T47D (cell line): ENCODE data around the gene RALA.
A peak's percentile ranks its signal among the peaks of the same experiment; 100 is the strongest.

ENCODE experiments used
- DNase-seq, 2 experiments: peaks; one replicate each; pipeline versions ENCODE4 v3.0.0 to v3.0.0-alpha.2; 2011 to 2012; ENCODE audit warnings: low read depth in 1 of 2, low spot score in 1 of 2
- JUND ChIP-seq: IDR thresholded peaks from 2 replicates; pipeline ENCODE4 v1.6.1; 2012; ENCODE audit warnings: low read depth
- in situ Hi-C: cut with HindIII; loops from 2 replicates; pipeline ENCODE4 v1.10.0; 2016; ENCODE audit warnings: low sequenced_read_pairs, low pct_unique_long_range_greater_than_20kb

Gene RALA, protein sequence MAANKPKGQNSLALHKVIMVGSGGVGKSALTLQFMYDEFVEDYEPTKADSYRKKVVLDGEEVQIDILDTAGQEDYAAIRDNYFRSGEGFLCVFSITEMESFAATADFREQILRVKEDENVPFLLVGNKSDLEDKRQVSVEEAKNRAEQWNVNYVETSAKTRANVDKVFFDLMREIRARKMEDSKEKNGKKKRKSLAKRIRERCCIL

GRCh38 chr7:39623047-39623731 is at the start of gene RALA:
Gene RALA, plus strand, starts transcription at chr7:39623572. Its CDS starts 63,096 bp downstream, at chr7:39686668.
- in situ Hi-C loops: no loop called here
- TF ChIP-seq JUND: no peak
- DNase-seq: peak; percentile 96

GRCh38 chr7:39574673-39575349 is 48.6 kb upstream of the RALA start:
- TF ChIP-seq JUND: no peak
- in situ Hi-C loops: loop anchor here (25.0 kb wide), 1 partner anchor 162 kb away; no protein-coding TSS in a partner anchor
- DNase-seq: no peak

DNA sequence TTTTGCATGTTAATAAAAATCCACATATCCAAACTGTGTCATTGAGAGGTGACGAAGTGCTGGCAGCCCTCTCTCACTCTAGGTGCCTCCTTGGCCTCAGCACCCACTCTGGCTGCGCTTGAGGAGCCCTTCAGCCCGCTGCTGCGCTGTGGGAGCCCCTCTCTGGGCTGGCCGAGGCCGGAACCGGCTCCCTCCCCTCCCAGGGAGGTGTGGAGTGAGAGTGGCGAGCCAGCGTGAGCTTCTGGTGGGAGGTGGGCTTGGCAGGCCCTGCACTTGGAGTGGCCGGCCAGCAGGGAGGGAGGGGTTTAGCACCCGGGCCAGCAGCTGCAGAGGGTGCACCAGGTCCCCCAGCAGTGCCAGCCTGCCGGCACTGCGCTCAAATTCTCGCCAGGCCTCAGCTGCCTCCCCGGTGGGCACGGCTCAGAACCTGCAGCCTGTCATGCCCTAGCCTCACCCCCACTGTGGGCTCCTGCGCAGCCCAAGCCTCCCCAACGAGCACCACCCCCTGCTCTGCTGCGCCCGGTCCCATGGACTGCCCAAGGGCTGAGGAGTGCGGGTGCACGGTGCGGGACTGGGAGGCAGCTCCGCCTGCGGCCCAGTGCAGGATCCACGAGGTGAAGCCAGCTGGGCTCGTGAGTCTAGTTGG is 46.0 kb upstream of the RALA start:
- no peak for TF ChIP-seq JUND
- no peak for DNase-seq
- in situ Hi-C loops: no loop called here

GRCh38 chr7:39580149-39580874 is 43.1 kb upstream of the RALA start:
- DNase-seq: peak; percentile 87 to 93
- in situ Hi-C loops: no loop called here
- TF ChIP-seq JUND: no peak

- TF ChIP-seq JUND: no peak
- no peak for DNase-seq
- in situ Hi-C loops: no loop called here
These were observed 40.8 kb upstream of the RALA start for GRCh38 chr7:39582536-39582935.

GRCh38 chr7:39583539-39583938 is 39.8 kb upstream of the RALA start:
- in situ Hi-C loops: no loop called here
- no peak for DNase-seq
- no peak for TF ChIP-seq JUND

DNA sequence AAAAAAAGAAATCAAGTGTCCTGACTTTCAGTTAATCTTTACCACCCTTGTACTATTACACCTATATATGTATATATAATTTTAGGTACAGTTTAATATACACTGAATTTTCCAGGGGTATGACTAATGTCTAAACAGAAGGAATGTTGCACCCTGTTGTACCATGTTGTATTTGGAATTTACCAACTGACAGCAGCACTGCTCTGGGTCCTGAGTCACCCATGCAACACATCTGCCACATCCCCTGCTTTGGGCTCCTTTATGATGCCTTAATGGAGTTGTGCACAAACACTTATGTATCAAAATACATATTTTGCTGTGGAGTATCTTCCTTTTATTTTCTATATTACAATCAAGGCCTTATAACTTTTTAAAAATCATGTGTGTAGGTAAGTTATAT is 36.0 kb upstream of the RALA start:
- no peak for TF ChIP-seq JUND
- DNase-seq: no peak
- in situ Hi-C loops: no loop called here

- TF ChIP-seq JUND: no peak
- no peak for DNase-seq
- in situ Hi-C loops: no loop called here
These were observed 35.0 kb upstream of the RALA start for GRCh38 chr7:39588416-39588815.

GRCh38 chr7:39589323-39590111 is 33.9 kb upstream of the RALA start:
- DNase-seq: peak in 1 of 2 experiments; percentile 26
- no peak for TF ChIP-seq JUND
- in situ Hi-C loops: no loop called here

GRCh38 chr7:39592586-39592985 is 30.8 kb upstream of the RALA start:
- DNase-seq: no peak
- in situ Hi-C loops: no loop called here
- TF ChIP-seq JUND: no peak

DNA sequence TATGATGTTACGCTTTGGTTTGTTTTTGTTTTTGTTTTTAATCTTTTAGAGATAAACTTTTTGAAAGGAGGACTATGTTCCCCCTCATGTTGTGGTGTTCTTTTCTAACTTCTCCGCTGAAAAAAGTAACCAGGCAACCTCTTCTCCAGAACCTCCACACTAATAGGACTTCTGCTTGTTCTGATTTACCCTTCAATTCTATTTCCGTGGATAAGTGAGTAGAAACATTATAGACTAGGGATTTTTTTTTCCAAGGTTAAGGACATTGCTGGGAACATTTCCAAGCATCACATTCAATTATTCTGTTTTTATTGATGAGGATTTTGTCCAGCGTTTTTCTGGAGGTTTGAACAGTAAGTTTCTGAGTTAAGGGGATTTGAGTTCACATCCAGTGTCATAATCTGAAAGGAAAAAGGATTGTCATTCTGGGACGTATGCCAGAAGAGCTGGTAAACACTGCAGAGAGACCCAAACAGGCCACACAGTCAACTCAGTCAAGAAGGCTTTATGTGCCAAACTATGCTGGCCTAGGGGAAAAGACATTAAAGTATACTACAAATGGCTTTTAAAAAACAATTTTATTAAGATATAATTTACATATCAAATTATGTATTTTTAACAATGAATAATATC is 28.3 kb upstream of the RALA start:
- in situ Hi-C loops: no loop called here
- DNase-seq: peak in 1 of 2 experiments; percentile 12
- no peak for TF ChIP-seq JUND

DNA sequence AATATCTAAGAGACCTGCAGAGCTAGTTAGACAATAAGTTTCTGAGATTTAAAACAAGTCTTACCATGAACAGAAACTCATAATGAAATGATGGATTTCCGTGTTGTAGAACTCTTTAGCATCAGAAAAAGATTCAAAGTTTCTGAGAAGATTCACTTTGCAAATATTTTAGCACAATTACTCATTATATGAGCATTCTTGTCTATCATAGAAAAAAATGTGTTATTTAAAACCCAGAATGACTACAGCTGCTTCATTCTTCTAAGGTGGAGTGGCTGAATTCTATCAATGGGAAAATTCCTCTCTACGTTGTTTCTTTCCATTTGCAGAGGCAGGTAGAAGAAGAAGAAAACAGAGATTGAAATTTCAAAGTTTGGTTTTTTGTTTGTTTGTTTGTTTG is 21.0 kb upstream of the RALA start:
- in situ Hi-C loops: no loop called here
- DNase-seq: no peak
- no peak for TF ChIP-seq JUND
